Nephron (organoid): ENCODE data around the gene SCN10A.

Experiments used
- H3K27ac Mint-ChIP-seq, 3 experiments: 2 replicates each; pipeline ENCODE4 v1.8.0; 2020; ENCODE audit warnings: mixed read lengths in 3 of 3, mild to moderate bottlenecking in 2 of 3, moderate library complexity in 1 of 3
- H3K27me3 Mint-ChIP-seq: 2 replicates; pipeline ENCODE4 v1.8.0; 2021; ENCODE audit warnings: low read depth, mild to moderate bottlenecking, moderate library complexity, mixed read lengths
- H3K36me3 Mint-ChIP-seq: 2 replicates; pipeline ENCODE4 v1.8.0; 2020; ENCODE audit warnings: low read depth, mixed read lengths
- H3K4me1 Mint-ChIP-seq: 2 replicates; pipeline ENCODE4 v1.8.0; 2020; ENCODE audit warnings: mixed read lengths
- H3K4me3 Mint-ChIP-seq, 3 experiments: 2 replicates each; pipeline ENCODE4 v1.8.0; 2020; ENCODE audit warnings: mild to moderate bottlenecking in 3 of 3, mixed read lengths in 3 of 3, moderate library complexity in 2 of 3
- H3K9me3 Mint-ChIP-seq: 2 replicates; pipeline ENCODE4 v1.8.0; 2020; ENCODE audit warnings: mixed read lengths
- TF ChIP-seq, protein P1 (sequence below), 3 experiments: fragments of 200-600 bp; sonication (generic); IDR thresholded peaks; one replicate each; pipeline ENCODE4 v1.5.0; 2021; ENCODE audit warnings: antibody characterized with exemption in 3 of 3; ENCODE audit not compliant: unreplicated experiment in 3 of 3

SCN10A gene

GRCh38 chr3:38773528-38773927, 42.5 kb downstream of the SCN10A start:
- Mint-ChIP-seq H3K4me3 (no peak overlapping the region), H3K36me3 (no peaks in the 10 kb centered on the region), H3K27me3 (peaks cover 15% of the 10 kb centered on the region), H3K4me1 (no peaks in the 10 kb centered on the region), H3K9me3 (peaks cover 8% of the 10 kb centered on the region), H3K27ac (no peak overlapping the region)
- TF ChIP-seq, protein P1, sequence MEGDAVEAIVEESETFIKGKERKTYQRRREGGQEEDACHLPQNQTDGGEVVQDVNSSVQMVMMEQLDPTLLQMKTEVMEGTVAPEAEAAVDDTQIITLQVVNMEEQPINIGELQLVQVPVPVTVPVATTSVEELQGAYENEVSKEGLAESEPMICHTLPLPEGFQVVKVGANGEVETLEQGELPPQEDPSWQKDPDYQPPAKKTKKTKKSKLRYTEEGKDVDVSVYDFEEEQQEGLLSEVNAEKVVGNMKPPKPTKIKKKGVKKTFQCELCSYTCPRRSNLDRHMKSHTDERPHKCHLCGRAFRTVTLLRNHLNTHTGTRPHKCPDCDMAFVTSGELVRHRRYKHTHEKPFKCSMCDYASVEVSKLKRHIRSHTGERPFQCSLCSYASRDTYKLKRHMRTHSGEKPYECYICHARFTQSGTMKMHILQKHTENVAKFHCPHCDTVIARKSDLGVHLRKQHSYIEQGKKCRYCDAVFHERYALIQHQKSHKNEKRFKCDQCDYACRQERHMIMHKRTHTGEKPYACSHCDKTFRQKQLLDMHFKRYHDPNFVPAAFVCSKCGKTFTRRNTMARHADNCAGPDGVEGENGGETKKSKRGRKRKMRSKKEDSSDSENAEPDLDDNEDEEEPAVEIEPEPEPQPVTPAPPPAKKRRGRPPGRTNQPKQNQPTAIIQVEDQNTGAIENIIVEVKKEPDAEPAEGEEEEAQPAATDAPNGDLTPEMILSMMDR (IDR thresholded peaks at IDR 0.05; ENCODE audit: unreplicated experiment in 3 of 3): no peak

DNA sequence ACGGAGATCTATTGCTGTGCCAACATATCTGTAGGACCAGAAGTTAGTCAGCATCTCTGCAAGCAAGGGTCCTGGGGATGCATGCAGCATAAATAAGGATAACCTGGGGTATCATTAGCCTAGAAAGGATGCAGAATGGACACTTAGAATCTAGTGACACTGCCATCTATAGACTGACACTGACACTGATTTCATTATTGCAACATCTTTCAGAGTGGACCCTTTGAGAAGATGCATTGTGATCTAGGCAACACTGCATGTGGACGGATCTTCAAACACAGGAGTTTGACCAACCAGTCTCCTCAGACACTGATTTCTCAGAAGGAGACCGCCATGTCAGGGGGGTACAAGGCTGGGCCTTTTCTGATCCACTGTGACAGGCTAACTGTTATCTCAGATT, 52.4 kb downstream of the SCN10A start:
- TF ChIP-seq, protein P1 (IDR thresholded peaks at IDR 0.05; ENCODE audit: unreplicated experiment in 3 of 3): no peak
- Mint-ChIP-seq H3K4me3 (no peak overlapping the region), H3K36me3 (no peaks in the 10 kb centered on the region), H3K27ac (no peak overlapping the region), H3K9me3 (peaks cover 14% of the 10 kb centered on the region), H3K4me1 (no peaks in the 10 kb centered on the region), H3K27me3 (no peaks in the 10 kb centered on the region)

- TF ChIP-seq, protein P1 (IDR thresholded peaks at IDR 0.05; ENCODE audit: unreplicated experiment in 3 of 3): no peak
- no peaks in the 10 kb centered on the region for H3K36me3 Mint-ChIP-seq
- H3K9me3 Mint-ChIP-seq: no peaks in the 10 kb centered on the region
- no peaks in the 10 kb centered on the region for H3K4me1 Mint-ChIP-seq
- no peak overlapping the region for H3K27ac Mint-ChIP-seq
- H3K27me3 Mint-ChIP-seq: peaks cover 4% of the 10 kb centered on the region
- no peak overlapping the region for H3K4me3 Mint-ChIP-seq
These were observed 57.5 kb downstream of the SCN10A start for GRCh38 chr3:38758557-38758956.

DNA sequence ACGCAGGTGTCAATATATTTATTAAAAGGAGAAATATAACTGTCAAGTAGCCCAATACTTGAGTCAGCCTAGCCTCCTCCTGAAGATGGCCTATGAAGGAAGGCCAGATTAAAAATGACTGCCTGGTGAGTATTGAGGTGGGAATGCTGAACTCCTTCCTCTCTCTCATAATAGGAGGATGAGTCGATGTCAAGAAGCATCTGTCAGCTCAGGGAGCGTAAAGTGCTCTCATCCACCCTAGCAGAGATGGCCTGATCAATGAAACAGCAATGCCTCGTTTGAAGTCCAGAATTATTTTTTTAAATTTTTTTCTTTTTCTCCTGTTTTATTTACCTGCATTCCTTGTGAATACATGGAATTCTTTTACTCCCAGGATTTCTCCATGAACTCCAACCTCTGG, 58.3 kb downstream of the SCN10A start:
- Mint-ChIP-seq H3K4me3 (no peak overlapping the region), H3K4me1 (no peaks in the 10 kb centered on the region), H3K27me3 (peaks cover 4% of the 10 kb centered on the region), H3K27ac (no peak overlapping the region), H3K36me3 (no peaks in the 10 kb centered on the region), H3K9me3 (no peaks in the 10 kb centered on the region)
- TF ChIP-seq, protein P1 (IDR thresholded peaks at IDR 0.05; ENCODE audit: unreplicated experiment in 3 of 3): no peak

DNA sequence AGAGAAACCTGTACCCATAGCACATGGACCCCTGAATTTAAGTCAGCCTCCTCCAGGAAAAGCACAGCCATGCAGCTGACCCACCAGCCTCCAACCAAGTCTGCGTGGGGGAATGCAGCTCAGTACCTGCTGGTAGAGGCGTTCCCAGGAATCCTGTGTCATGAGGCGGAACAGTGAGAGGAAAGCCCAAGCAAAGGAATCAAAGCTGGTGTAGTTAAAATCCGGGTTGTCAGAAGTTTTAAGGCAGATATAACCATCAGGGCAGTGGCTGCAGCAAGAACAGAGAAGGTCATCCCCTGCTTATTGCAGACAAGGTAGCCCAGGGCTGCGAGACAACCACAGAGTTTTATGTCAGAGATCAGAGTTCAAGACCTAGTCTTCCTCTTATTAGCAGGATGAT, 59.1 kb downstream of the SCN10A start:
- Mint-ChIP-seq H3K4me3 (no peak overlapping the region), H3K27me3 (peaks cover 7% of the 10 kb centered on the region), H3K36me3 (no peaks in the 10 kb centered on the region), H3K27ac (no peak overlapping the region), H3K9me3 (no peaks in the 10 kb centered on the region), H3K4me1 (no peaks in the 10 kb centered on the region)
- TF ChIP-seq, protein P1 (IDR thresholded peaks at IDR 0.05; ENCODE audit: unreplicated experiment in 3 of 3): no peak

DNA sequence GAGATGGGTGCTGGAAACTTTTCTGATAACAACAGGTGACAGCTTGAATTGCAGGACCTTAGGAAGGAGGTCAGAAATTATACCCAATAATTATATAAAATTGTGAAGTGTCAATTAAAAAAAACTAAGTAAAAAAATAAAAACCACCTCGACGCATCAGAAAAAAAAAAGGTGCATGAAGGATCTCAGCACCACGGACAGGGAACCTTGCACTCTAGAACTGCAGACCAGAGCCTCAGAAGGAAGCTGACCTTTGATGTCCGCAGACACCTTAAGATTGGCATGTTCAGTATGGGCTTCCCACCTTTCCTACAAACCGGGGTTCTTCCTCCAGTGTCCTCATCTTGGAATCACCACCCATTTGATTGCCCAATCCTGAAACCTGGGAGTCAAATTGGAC, 60.9 kb downstream of the SCN10A start:
- no peak overlapping the region for H3K4me3 Mint-ChIP-seq
- TF ChIP-seq, protein P1 (IDR thresholded peaks at IDR 0.05; ENCODE audit: unreplicated experiment in 3 of 3): no peak
- no peaks in the 10 kb centered on the region for H3K9me3 Mint-ChIP-seq
- H3K27me3 Mint-ChIP-seq: peaks cover 7% of the 10 kb centered on the region
- H3K4me1 Mint-ChIP-seq: no peaks in the 10 kb centered on the region
- H3K36me3 Mint-ChIP-seq: no peaks in the 10 kb centered on the region
- no peak overlapping the region for H3K27ac Mint-ChIP-seq
